ENCODE data around the gene JPH3. TPM values are rescaled to one million over a fixed set of nuclear protein-coding genes. Genes with fewer than 3 reads are reported as not detected.

Gene JPH3
- total and polyA plus RNA-seq, 10 of the 15 experiments (the other 5 are each of a cell fraction or from before 2014, with no cell fraction given): 0.05 TPM; not detected in 9

GRCh38 chr16:87701505-87701921, 99.2 kb downstream of the JPH3 start:
- Histone ChIP-seq H3K27ac (ENCODE audit: control insufficient read depth, insufficient read depth) (no peak overlapping the region), H3K4me3 (no peak overlapping the region), H4K20me1 (ENCODE audit: control insufficient read depth, insufficient read depth) (no peaks in the 10 kb centered on the region), H3K27me3 (replicated peaks in 1 of 2; ENCODE audit: control insufficient read depth in 2 of 2, insufficient read depth in 2 of 2, low read length in 1 of 2) (no peaks in the 10 kb centered on the region), H3K4me1 (ENCODE audit: control insufficient read depth, insufficient read depth, low read length) (peaks cover 46% of the 10 kb centered on the region), H3K36me3 (ENCODE audit: control insufficient read depth in 2 of 2, insufficient read depth in 2 of 2, low read length in 1 of 2) (peaks cover 6 to 12% of the 10 kb centered on the region in 2 experiments; a peak in 2 of 4 replicates), H3K9ac (ENCODE audit: control insufficient read depth, insufficient read depth, low read length) (no peak overlapping the region), H3K9me3 (replicated peaks; ENCODE audit: control insufficient read depth, insufficient read depth, low read length) (no peaks in the 10 kb centered on the region), H3K4me2 (ENCODE audit: control insufficient read depth, insufficient read depth) (no peak overlapping the region), H2AFZ (ENCODE audit: control insufficient read depth, low read depth, low read length) (no peak overlapping the region), H3K79me2 (ENCODE audit: control insufficient read depth, insufficient read depth, low read length) (no peaks in the 10 kb centered on the region)
- TF ChIP-seq STAT1 (conservative IDR thresholded peaks at IDR 0.05) (no peak), HDGF (IDR thresholded peaks at IDR 0.05) (no peak), YY1 (IDR thresholded peaks at IDR 0.05; ENCODE audit: low read depth, low read length) (no peak), CEBPZ (IDR thresholded peaks at IDR 0.05; ENCODE audit: low read depth, low read length) (no peak), POLR2A (IDR thresholded peaks at IDR 0.05; ENCODE audit: low read depth, low read length) (peak; percentile 44; the same call in 1 of the 2 replicates), SPI1 (IDR thresholded peaks at IDR 0.05; ENCODE audit: borderline replicate concordance, insufficient read depth, low read depth, low read length) (no peak), TCF3 (IDR thresholded peaks at IDR 0.05; ENCODE audit: borderline replicate concordance, insufficient read depth, low read depth, low read length) (0 out of 2 replicates have a peak, but pooled peaks have one; percentile 60), USF1 (IDR thresholded peaks at IDR 0.05; ENCODE audit: borderline replicate concordance, extremely low read length, insufficient read depth, low read depth, low read length) (peak; percentile 29)
- CTCF ChIA-PET: interaction anchor here (1.2 to 1.9 kb wide), 3 partner anchors 21 to 68 kb away, joined by 4 to 10 read pairs (median 6); no protein-coding TSS in a partner anchor
- in situ Hi-C loops (cut with MboI): no loop called here
- intact Hi-C loops (cut with micrococcal nuclease; ENCODE audit: unreplicated experiment): loop anchor here (5.0 kb wide), 1 partner anchor 66 kb away; the partner anchor contains the start of gene KLHDC4
- SMC1A ChIA-PET (ENCODE audit: uncharacterized antibody, unreplicated experiment): interaction anchor here (1.0 kb wide), 1 partner anchor 68 kb away, joined by 4 read pairs; no protein-coding TSS in a partner anchor
- RAD21 ChIA-PET (ENCODE audit: unreplicated experiment): interaction anchor here (1.1 kb wide), 1 partner anchor 68 kb away, joined by 3 read pairs; no protein-coding TSS in a partner anchor
- no peak for DNase-seq (ENCODE audit: low read depth, low spot score)
- WGBS (ENCODE audit: insufficient coverage, insufficient replicate concordance, low lambda C conversion rate, missing lambda C conversion rate): 46% methylated on average over 23 of the region's 23 CpGs
- POLR2A ChIA-PET: no interaction called here
- no peak for FAIRE-seq
- no TSS peak for BruUV-seq (replicated peaks)
- peak; percentile 5; the same call in 2 of the 3 replicates for ATAC-seq

Data from GM12878 (cell line).